Tibial nerve (tissue), 4 donors: ENCODE data around the gene CHD9NB. TPM values are rescaled to one million over a fixed set of nuclear protein-coding genes. Genes with fewer than 3 reads are reported as not detected.

Experiments
- DNase-seq, 2 donors: peaks; one replicate each; pipeline ENCODE4 v3.0.0-alpha.2; 2019; ENCODE audit warnings: low spot score in 2 of 2
- H3K27ac ChIP-seq, 4 donors: fragments of 200-600 bp; sonication (generic) in 3 of 4; one replicate each; pipeline ENCODE4 v1.5.1; 2017 to 2019; ENCODE audit warnings: mild to moderate bottlenecking in 1 of 4
- H3K27me3 ChIP-seq, 2 donors: fragments of 200-600 bp; sonication (generic) in 1 of 2; one replicate each; pipeline versions ENCODE4 v1.5.1 to v1.6.0; 2017 to 2019
- H3K36me3 ChIP-seq, 3 donors: fragments of 200-600 bp; sonication (generic); one replicate each; pipeline ENCODE4 v1.5.1; 2018 to 2019
- H3K4me1 ChIP-seq, 4 donors: fragments of 200-600 bp; sonication (generic) in 3 of 4; one replicate each; pipeline ENCODE4 v1.5.1; 2017 to 2019
- H3K4me3 ChIP-seq, 4 donors: fragments of 200-600 bp; sonication (generic) in 3 of 4; one replicate each; pipeline ENCODE4 v1.5.1; 2017 to 2019; ENCODE audit warnings: mild to moderate bottlenecking in 1 of 4, moderate library complexity in 1 of 4
- H3K9me3 ChIP-seq, 4 donors: fragments of 200-600 bp; sonication (generic) in 3 of 4; one replicate each; pipeline ENCODE4 v1.5.1; 2017 to 2019
- EP300 ChIP-seq, 2 donors: sonication (generic); formaldehyde crosslinking; IDR thresholded peaks; one replicate each; pipeline ENCODE4 v1.6.1; 2017; ENCODE audit warnings: antibody characterized with exemption in 2 of 2, mild to moderate bottlenecking in 1 of 2
- POLR2A ChIP-seq, 2 donors: fragments of 450-650 bp; IDR thresholded peaks; one replicate each; pipeline ENCODE4 v1.6.1; 2017; ENCODE audit warnings: antibody characterized with exemption in 2 of 2, mild to moderate bottlenecking in 2 of 2, moderate library complexity in 2 of 2
- WGBS, 2 donors: methylation state at CpG; one replicate each; pipeline ENCODE4 v1.1.5; 2018; 5-methylcytosine and 5-hydroxymethylcytosine counted together
- total RNA-seq, 4 donors: library from RNA; depleted of rRNA; stranded (reverse); fragments of >200 nt; gene quantifications; one replicate each; pipeline ENCODE4 v1.1.0, GENCODE V29; 2016
- TF ChIP-seq, protein P1 (sequence below), 5 experiments: fragments of 200-600 bp in 3 of 5; fragments of 450-650 bp in 2 of 5; sonication (generic) in 3 of 5; IDR thresholded peaks; one replicate each; pipeline ENCODE4 v1.5.1; 2016 to 2019; ENCODE audit warnings: antibody characterized with exemption in 5 of 5, mild to moderate bottlenecking in 3 of 5, moderate library complexity in 2 of 5

The CHD9NB gene
- total RNA-seq, 4 donors from 2014 or later: 5.1 to 16.4 (median 9.3) TPM

DNA sequence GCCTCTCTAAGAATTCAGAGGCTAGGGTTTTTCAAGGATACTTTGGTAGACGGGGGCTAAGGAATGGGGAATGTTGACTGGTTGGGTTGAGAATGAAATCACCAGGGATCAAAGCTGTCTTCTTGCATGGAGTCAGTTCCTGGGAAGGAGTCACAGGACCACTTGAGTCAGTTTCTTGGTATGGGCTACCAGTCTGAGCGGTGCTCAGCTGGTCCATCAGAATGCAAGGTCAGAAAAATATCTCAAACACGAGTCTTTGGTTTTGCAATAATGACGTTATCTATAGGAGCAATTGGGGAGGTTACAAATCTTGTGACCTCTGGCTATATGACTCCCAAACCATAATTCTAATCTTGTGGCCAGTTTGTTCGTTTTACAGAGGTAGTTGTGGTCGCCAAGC, 18.4 kb downstream of the CHD9NB start:
- no peaks in the 10 kb centered on the region for H3K27me3 ChIP-seq
- no peak for DNase-seq
- H3K4me1 ChIP-seq: peaks cover 0 to 11% (median 2%) of the 10 kb centered on the region in 4 donors
- H3K9me3 ChIP-seq: no peaks in the 10 kb centered on the region
- no peak overlapping the region for H3K27ac ChIP-seq
- TF ChIP-seq, protein P1, sequence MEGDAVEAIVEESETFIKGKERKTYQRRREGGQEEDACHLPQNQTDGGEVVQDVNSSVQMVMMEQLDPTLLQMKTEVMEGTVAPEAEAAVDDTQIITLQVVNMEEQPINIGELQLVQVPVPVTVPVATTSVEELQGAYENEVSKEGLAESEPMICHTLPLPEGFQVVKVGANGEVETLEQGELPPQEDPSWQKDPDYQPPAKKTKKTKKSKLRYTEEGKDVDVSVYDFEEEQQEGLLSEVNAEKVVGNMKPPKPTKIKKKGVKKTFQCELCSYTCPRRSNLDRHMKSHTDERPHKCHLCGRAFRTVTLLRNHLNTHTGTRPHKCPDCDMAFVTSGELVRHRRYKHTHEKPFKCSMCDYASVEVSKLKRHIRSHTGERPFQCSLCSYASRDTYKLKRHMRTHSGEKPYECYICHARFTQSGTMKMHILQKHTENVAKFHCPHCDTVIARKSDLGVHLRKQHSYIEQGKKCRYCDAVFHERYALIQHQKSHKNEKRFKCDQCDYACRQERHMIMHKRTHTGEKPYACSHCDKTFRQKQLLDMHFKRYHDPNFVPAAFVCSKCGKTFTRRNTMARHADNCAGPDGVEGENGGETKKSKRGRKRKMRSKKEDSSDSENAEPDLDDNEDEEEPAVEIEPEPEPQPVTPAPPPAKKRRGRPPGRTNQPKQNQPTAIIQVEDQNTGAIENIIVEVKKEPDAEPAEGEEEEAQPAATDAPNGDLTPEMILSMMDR (IDR thresholded peaks at IDR 0.05): no peak
- TF ChIP-seq EP300 (IDR thresholded peaks at IDR 0.05) (no peak), POLR2A (IDR thresholded peaks at IDR 0.05) (no peak)
- H3K4me3 ChIP-seq: no peak overlapping the region
- H3K36me3 ChIP-seq: no peaks in the 10 kb centered on the region
- 82 to 83% methylated on average over 6 of the region's 6 CpGs for WGBS, 2 donors

DNA sequence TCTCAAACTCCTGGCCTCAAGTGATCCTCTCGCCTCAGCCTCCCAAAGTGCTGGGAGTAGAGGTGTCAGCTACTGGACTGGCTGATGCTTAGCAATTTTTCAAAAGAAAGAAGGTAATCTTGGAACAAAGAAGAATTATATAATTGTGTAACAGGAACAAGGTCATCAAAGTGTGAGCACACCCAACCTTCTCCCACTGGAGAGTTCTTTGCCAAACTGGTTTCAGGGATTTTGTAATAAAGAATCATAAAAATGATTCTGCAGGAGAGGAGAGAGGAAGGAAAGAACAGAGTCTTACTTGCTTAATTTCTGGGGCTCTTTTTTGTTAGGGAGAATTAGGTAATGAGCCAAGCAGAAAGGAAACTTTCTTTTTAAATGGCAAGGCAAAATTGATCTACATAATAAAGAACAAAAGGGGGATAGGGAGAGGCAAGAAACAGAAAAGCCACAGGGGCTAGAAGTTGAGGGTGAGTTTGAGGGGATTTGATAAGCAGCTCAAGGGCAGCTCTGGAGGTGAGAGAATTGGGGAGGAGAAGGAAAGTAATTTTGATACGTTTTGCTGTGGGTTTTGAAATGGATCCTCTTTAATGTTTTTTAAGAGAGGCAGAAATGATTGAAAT, 21.3 kb downstream of the CHD9NB start:
- DNase-seq: no peak
- Histone ChIP-seq H3K27me3 (no peaks in the 10 kb centered on the region), H3K27ac (peak overlapping the region in 1 of 4 donors; percentile 6), H3K4me3 (no peak overlapping the region), H3K36me3 (no peaks in the 10 kb centered on the region), H3K4me1 (peaks cover 0 to 11% (median 2%) of the 10 kb centered on the region in 4 donors), H3K9me3 (no peaks in the 10 kb centered on the region)
- TF ChIP-seq POLR2A (IDR thresholded peaks at IDR 0.05) (no peak), EP300 (IDR thresholded peaks at IDR 0.05) (peak in 1 of 2 donors; percentile 61)
- TF ChIP-seq, protein P1 (IDR thresholded peaks at IDR 0.05): no peak
- WGBS, 2 donors: 45% methylated on average over 2 of the region's 2 CpGs

DNA sequence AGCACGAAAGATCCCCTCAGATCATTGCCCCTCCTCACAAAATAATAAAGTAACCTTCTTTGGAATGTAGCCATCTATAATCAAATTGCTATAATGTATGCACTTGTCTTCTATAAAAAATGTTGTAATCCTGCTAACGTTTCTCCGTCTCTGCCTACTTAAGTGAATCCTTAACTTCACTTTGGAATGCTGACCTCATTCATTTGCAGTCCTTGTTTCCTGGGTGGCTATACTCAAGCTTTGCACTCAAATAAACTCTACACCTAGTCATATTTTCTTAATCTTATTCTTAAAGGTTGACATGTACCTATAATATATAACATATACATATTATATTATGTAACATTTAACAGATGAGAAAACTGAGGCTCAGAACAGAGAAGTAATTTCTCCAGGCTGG, 22.7 kb downstream of the CHD9NB start:
- DNase-seq: no peak

DNA sequence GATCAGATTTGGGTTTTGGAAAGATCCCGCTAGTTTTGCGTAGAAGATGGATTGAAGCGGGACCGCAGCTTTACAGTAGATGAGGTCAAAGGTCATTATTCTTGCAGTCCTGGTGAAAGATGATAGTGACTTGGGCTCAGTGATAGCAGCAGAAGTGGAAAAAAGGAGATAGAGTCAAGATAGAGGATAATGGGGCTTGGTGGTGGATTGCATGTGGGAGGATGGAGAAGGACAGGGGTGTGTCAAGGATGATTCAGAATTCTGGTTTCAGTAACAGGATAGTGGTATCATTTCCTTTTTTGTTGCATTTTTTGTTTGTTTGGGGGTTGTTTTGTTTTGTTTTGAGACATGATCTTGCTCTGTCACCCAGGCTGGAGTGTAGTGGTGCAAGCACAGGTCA, 28.7 kb downstream of the CHD9NB start:
- Histone ChIP-seq H3K27ac (no peak overlapping the region), H3K4me1 (no peaks in the 10 kb centered on the region), H3K27me3 (no peaks in the 10 kb centered on the region), H3K9me3 (no peaks in the 10 kb centered on the region), H3K4me3 (no peak overlapping the region), H3K36me3 (no peaks in the 10 kb centered on the region)
- TF ChIP-seq, protein P1 (IDR thresholded peaks at IDR 0.05): no peak
- TF ChIP-seq EP300 (IDR thresholded peaks at IDR 0.05): no peak
- no peak for TF ChIP-seq POLR2A (IDR thresholded peaks at IDR 0.05)
- no peak for DNase-seq
- 98% methylated on average over 4 of the region's 4 CpGs for WGBS, 2 donors

More for the DNA sequence above, 22.7 kb downstream of the CHD9NB start:
- H3K27ac ChIP-seq: no peak overlapping the region
- no peaks in the 10 kb centered on the region for H3K27me3 ChIP-seq
- H3K9me3 ChIP-seq: no peaks in the 10 kb centered on the region
- H3K4me1 ChIP-seq: peaks cover 0 to 11% (median 2%) of the 10 kb centered on the region in 4 donors
- 76 to 82% methylated on average over 3 of the region's 3 CpGs for WGBS, 2 donors
- TF ChIP-seq POLR2A (IDR thresholded peaks at IDR 0.05): no peak
- TF ChIP-seq EP300 (IDR thresholded peaks at IDR 0.05): no peak
- TF ChIP-seq, protein P1 (IDR thresholded peaks at IDR 0.05): no peak
- no peaks in the 10 kb centered on the region for H3K36me3 ChIP-seq
- no peak overlapping the region for H3K4me3 ChIP-seq

DNA sequence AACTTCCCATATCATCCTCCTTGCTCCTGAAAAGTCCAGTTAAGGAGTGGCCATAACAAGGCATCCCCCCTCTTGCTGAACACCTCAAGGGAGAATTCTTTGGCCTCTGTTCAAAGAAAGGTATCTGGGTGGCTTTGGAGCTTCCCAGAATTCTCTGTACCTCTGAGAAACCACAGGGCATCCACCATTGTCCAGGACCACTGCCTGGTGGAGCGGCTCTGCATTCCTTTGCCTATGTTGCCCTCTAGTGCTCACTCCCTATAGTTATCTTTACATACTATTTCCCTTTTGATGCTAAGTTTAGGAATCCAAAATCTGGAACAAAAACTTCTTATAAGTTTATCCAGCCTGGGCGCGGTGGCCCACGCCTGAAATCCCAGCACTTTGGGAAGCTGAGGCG, 30.3 kb downstream of the CHD9NB start:
- Histone ChIP-seq H3K9me3 (no peaks in the 10 kb centered on the region), H3K27ac (no peak overlapping the region), H3K4me1 (no peaks in the 10 kb centered on the region), H3K27me3 (no peaks in the 10 kb centered on the region), H3K4me3 (no peak overlapping the region), H3K36me3 (no peaks in the 10 kb centered on the region)
- TF ChIP-seq EP300 (IDR thresholded peaks at IDR 0.05): no peak
- TF ChIP-seq, protein P1 (IDR thresholded peaks at IDR 0.05): peak; percentile 20 to 53 (median 36)
- no peak for DNase-seq
- 5 to 10% methylated on average over 5 of the region's 5 CpGs for WGBS, 2 donors
